ENCODE data around the gene RAB5IF.

- TF ChIP-seq CTCF (IDR thresholded peaks at IDR 0.05) (no peak), POLR2A (IDR thresholded peaks at IDR 0.05) (no peak)
Observed at GRCh38 chr20:36573103-36573797, 32.3 kb upstream of the RAB5IF start, which contains the start of gene TGIF2.

Data from testis (tissue), 2 donors.